ENCODE data around the gene KAT2B.

- TF ChIP-seq EZH2phosphoT487 (IDR thresholded peaks at IDR 0.05; ENCODE audit: borderline replicate concordance), result no peak
- no peak for TF ChIP-seq SIN3A (IDR thresholded peaks at IDR 0.05; ENCODE audit: low read depth)
- no peak for TF ChIP-seq ZNF274 (IDR thresholded peaks at IDR 0.05; ENCODE audit: low read depth, low read length)
- TF ChIP-seq REST (IDR thresholded peaks at IDR 0.05; ENCODE audit: low read depth), result no peak
- TF ChIP-seq CTCF (IDR thresholded peaks at IDR 0.05 in 2 of 3, conservative IDR thresholded peaks at IDR 0.05 in 1 of 3; ENCODE audit: borderline replicate concordance in 1 of 3, insufficient read depth in 1 of 3, low read depth in 2 of 3, low read length in 2 of 3), result no peak
- no peak for TF ChIP-seq CEBPB (IDR thresholded peaks at IDR 0.05; ENCODE audit: low read depth)
- no peak for TF ChIP-seq POLR2AphosphoS5 (IDR thresholded peaks at IDR 0.05; ENCODE audit: low read depth, low read length)
- TF ChIP-seq SP1 (IDR thresholded peaks at IDR 0.05; ENCODE audit: low read depth), result no peak
- no peak for TF ChIP-seq EGR1 (IDR thresholded peaks at IDR 0.05; ENCODE audit: low read depth)
- no peak for TF ChIP-seq POLR2A (IDR thresholded peaks at IDR 0.05; ENCODE audit: borderline replicate concordance, extremely low read depth, insufficient read depth, insufficient read length)
- TF ChIP-seq MAX (IDR thresholded peaks at IDR 0.05), result no peak
- no peak for TF ChIP-seq SRF (IDR thresholded peaks at IDR 0.05; ENCODE audit: low read depth)
- TF ChIP-seq ZBTB33 (IDR thresholded peaks at IDR 0.05; ENCODE audit: extremely low read depth, insufficient replicate concordance, low read length), result no peak
These were observed 55.2 kb downstream of the KAT2B start for GRCh38 chr3:20095470-20095869.
